Adipose tissue (tissue), 3 donors: Measurements from ENCODE around the gene NOL11. TPM values are rescaled to one million over a fixed set of nuclear protein-coding genes. Genes with fewer than 3 reads are reported as not detected.

ENCODE experiments used
- H3K27ac ChIP-seq: one replicate; pipeline ENCODE4 v1.5.1; 2013; ENCODE audit warnings: low read depth, low read length
- WGBS, 3 donors: extraction: QIAGEN DNeasy Blood & Tissue Kit; methylation state at CpG; one replicate each; pipeline ENCODE4 v1.1.7; 2013; 5-methylcytosine and 5-hydroxymethylcytosine counted together
- polyA plus RNA-seq, 3 donors: library from polyadenylated mRNA; stranded (reverse); fragments of 200-250 nt; gene quantifications; one replicate each; pipeline ENCODE4 v1.2.3, GENCODE V29; 2013
- donor health status: healthy with polysubstance abuse.
- donor health status: Bipolar disorder and iron deficiency.
- donor health status: healthy.

The NOL11 gene
- 10 to 100 TPM; 10.4 to 27.8 (median 20.4) TPM for polyA plus RNA-seq

DNA sequence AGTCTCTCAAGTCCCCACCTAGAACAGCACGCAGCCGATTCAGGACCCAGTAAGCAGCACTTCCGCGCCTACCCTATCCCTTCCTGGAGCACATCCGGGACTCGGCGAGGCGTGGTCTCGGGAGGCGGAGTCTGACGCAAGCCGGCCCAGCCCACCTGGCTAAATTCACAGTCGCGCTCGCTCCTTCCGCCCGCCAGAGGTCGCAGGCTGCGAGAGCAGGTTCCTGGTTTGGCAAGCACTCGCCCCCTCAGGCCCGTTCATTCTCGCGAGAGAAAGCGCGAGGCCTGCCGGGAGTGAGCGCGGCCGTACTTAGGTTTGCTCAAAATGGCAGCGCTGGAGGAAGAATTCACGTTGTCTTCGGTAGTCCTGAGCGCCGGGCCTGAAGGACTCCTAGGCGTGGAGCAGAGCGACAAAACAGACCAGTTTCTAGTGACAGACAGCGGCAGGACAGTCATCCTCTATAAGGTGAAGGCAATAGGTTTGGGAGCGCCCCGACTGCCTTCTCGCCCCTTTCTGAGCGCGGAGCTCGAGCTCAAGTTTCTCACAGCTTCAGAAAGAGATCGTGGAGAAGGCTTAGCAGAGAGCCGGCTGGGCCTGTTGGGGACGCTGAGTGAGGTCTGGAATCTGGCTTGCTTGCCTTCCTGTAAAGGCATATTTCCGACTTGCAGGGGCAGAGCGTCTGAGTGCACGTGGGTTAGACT is at the start of gene NOL11:
Gene NOL11 (plus strand): TSS at position 313 of the 701 bp plus-strand sequence. CDS start 12 bp downstream, at position 325.
- WGBS, 3 donors, result 0% methylated on average over 49 of the region's 49 CpGs
- H3K27ac ChIP-seq, result peak within 1 kb of the TSS; percentile 30

DNA sequence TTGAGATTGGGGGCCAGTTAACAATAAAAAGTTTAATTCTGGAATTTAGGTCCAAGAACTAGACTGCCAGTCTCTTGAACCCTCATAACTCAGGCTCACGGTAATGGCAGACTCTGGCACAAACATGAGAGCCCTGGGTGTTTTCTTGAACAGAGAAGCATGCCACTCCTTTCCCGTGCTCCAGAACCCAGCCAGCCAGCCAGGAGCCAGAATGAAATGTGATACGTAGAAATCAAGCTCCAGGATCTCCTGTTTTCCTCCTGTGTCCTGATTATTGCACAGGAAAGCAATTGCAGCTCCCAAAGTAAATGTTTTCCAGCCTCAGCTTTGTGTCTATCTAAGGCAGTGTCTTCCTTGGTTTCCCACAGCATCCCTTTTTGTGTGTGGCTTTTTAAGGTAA is 46.2 kb upstream of the NOL11 start:
- H3K27ac ChIP-seq, result no peak overlapping the region
- WGBS, 3 donors, result 37 to 55% (median 52%) methylated on average over 3 of the region's 3 CpGs

DNA sequence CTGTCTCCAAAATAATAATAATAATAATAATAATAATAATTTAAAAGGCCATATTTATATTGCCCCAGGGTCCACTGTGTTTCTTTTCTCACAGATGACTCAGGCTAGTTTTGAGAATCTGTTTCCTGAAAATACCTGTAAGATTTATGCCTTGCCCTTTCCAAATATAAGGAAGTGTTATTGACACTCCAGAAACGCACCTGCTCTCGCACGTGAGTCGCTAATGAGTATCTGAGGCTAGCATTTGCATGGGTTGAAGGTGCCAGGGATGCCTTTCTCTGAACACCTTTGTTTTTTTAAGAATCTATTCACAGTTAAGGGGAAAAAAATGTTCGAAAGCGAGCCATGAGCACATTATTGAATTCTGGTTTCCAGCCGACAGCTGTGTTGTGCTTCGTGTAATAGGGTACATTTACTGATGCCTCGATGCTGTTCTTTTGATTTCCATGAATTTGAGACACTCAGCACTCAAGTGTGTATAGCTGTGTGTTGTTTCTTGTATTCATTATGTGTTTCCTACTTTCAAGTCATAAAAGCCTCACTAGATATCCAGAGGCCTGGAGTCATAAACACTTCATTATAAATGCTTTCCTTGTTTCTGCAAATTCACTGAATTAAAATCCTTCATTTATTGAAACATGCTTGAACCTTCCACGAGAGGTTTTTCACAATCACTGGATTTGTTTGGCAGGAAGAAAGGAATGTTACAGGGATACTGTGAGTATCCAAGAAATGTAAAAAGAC is 45.0 kb upstream of the NOL11 start:
- H3K27ac ChIP-seq, result no peak overlapping the region
- WGBS, 3 donors, result 84 to 91% (median 91%) methylated on average over 10 of the region's 10 CpGs

DNA sequence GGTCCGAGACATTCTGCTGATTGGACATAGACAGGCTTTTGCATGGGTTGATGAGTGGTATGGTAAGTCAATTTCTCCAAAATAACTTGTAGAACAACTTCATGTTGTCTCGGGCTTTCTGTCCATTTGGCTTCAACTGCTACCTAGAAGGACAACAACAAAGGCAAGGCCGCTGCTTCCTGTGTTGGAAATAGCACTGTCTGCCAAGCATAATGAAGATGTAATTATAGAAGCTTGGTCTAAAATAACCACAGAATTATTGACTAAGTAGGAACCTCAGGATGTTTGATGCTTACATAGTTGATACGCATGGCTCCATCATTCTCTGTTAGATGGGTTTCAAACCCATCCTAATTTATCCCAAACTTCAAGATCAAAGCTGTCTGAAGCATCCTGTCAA is 42.3 kb upstream of the NOL11 start:
- 80 to 88% (median 82%) methylated on average over 4 of the region's 4 CpGs for WGBS, 3 donors

DNA sequence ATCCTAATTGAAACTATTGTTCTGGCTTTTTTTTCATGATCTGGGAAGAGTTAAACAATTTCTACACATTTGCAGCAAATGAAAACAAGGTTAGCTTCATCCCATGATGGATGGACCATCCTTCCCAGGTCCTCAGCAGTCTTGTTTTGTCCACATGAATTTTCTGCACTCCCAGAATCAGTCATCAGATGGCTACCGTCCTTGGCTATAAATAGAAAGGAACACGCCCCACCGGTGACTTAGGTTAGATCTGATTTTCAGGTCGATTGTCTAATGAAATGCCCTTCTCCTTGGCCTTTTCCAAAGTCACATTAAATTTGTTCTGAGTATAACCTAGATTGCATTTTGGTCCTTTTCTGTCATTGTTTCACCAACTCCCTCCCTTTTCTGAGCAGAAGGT is 41.4 kb upstream of the NOL11 start:
- 27 to 75% (median 72%) methylated on average over 4 of the region's 4 CpGs for WGBS, 3 donors
- no peak overlapping the region for H3K27ac ChIP-seq

More for the DNA sequence above, 42.3 kb upstream of the NOL11 start:
- no peak overlapping the region for H3K27ac ChIP-seq

DNA sequence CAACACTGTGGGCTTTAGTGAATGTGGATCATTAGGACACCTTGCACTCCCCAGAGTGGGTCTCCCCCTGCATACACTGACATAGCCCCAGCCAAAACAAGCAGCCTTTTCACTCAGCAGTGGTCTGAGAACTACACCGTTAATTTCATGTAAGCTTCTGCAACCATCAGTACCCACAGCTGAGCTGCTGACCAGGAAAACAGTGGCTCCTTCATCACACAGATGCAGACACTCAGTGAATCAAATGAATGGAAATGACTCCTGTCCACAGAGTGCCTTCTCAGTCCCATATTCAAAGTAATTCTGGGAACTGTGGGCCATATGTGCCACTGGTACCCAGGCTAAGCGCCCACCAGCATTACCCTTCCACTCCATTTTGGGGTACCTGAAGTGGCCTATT is 39.3 kb upstream of the NOL11 start:
- no peak overlapping the region for H3K27ac ChIP-seq
- 89 to 96% (median 94%) methylated on average over 2 of the region's 2 CpGs for WGBS, 3 donors

DNA sequence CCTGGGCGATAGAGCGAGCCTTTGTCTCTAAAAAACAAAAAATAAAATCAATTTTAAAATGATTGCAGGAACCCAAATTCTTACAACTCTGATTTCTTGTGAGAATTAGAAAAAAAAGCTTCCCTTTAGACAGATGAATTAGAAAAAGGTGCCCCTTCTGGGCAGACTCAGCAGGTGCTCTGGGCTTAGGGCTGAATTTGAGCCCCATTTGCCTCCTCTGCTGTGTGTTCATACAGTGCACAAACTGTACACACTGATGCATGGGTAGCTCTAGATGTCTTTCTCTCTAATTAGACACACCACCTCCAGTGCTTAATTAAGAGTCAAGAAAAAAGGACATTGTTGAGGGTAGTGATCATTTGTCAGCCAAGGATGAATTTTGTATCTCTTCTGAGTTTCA is 38.5 kb upstream of the NOL11 start:
- 96 to 99% (median 99%) methylated on average over 2 of the region's 2 CpGs for WGBS, 3 donors
- no peak overlapping the region for H3K27ac ChIP-seq

DNA sequence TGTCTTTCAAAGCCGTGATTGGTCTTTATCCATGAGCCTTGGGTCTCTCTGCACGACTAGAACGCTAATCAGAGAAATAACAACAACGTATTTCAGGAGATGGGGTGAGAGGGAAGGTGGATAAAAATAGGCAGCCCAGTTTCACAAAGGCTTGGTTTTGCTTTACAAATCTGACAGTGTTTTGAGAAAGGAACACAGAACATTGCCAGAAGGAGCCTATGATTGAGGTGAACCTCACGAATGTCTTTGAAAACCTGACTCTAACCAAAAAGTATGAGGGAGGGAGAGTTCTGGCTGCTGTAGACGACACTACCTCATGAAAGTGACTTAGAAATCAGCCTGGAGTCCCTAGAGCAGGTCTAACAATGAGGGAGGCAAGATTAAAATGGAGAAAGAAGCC is 38.0 kb upstream of the NOL11 start:
- no peak overlapping the region for H3K27ac ChIP-seq
- WGBS, 3 donors, result 87 to 95% (median 95%) methylated on average over 6 of the region's 6 CpGs

DNA sequence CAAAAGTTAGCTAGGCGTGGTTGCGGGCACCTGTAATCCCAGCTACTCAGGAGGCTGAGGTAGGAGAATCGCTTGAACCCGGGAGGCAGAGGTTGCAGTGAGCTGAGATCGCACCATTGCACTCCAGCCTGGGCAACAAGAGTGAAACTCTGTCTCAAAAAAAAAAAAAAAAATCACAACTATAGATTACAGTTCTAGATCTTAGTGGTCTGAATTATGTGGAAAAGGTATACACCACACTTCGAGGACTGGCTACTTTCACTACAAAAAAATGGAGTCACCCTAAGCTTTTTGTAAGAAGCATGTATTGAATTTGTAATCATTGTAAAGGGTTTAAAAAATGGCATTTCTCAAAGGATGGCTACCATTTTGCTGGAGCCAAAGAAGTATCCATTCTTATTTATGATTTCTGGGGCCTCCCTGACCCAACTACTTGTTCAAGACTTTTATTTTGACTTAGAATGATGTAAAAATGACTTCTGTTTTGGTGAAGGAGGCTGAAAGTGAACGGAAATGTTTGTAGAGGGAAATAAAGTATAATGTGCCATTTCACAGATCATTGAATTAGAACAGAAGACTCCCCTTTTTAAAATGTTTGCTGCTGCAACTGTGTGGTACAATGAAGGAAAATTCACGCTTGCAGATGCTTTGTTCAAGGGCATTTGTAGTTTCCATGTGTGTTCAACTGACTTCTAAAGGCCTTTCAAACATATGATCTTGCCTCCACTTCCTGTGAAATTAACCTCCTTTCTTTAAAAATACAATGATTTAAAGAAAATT is 37.1 kb upstream of the NOL11 start:
- H3K27ac ChIP-seq, result no peak overlapping the region
- 95 to 97% (median 96%) methylated on average over 7 to 8 of the region's 8 CpGs for WGBS, 3 donors

DNA sequence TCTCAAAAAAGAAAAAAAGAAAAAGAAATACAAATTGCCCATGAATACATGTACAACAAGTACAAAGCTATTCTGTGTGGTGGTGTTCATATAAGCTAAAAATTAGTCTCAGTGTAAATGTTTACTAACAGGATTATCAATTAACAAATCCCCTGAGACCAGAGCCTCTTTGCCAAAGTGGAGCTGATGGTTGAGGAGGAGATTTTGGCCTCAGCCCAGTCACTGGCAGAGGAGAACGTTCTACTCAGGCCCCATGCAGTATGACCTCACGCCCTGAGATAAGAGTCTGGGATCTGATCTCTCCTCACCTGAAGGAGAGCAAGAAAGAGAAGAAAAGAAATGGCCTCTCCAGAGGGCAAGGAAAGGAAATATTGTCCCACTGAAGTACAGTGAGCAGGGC is 35.5 kb upstream of the NOL11 start:
- no peak overlapping the region for H3K27ac ChIP-seq
- 29 to 67% (median 62%) methylated on average over 2 of the region's 2 CpGs for WGBS, 3 donors

DNA sequence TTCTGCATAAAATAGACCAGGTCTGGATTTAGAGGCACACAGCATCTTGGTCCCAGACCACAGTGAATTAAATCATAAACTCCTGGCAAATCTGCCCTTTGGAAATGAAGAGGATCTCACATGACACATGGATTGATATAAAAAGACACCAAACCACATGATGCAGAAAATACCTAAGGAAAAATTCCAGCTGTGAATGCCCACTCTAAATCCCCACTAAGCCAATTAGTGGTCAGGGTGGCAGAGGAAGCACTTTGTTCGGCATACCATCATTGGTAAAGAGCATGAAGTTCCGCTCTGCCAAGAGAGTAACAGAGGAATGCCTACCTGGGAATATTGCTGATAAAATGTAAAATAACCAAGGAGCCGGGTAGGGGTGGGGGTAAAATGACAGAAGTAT is 32.4 kb upstream of the NOL11 start:
- WGBS, 3 donors, result 77 to 95% (median 92%) methylated on average over 3 of the region's 3 CpGs

DNA sequence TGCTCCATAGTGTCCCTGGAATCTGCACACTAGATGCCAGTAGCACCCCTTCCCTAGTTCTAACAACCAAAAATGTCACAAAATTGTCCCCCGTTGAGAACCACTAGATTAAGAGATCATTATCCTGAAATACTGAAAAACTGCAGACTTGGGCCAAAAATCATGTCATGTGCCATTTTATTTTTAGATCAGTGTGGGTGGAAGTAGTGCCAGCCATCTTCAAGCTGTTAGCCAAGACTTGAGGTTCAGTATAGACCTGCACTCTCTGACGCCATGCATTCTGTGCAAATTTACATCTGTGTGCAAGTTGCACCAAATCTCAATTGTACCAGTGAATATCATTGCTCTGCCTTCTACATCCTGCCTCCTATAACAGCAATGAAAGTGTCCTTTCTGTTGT is 31.5 kb upstream of the NOL11 start:
- WGBS, 3 donors, result 79 to 81% (median 80%) methylated on average over 2 of the region's 2 CpGs
- no peak overlapping the region for H3K27ac ChIP-seq

More for the DNA sequence above, 32.4 kb upstream of the NOL11 start:
- no peak overlapping the region for H3K27ac ChIP-seq

DNA sequence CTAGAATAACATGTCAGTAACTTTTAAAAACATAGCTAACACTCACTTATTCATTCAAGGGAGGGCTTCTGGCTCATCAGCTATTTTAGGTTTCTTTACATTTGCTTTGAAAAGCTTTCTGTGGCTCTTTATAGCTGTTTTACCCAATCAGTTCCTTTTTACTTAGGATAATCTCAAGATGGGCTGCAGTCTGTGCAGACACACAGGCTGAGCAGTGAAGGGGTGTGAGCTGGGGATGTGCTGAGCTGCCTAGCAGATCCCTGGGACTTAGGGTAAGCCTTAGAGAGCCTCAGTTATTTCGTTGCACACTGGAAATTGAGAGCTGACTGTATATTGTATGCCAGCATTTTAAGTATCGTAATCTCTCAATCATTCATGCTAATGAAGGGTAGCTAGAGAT is 30.2 kb upstream of the NOL11 start:
- H3K27ac ChIP-seq, result no peak overlapping the region
- WGBS, 3 donors, result 93 to 97% (median 96%) methylated on average over 2 of the region's 2 CpGs

DNA sequence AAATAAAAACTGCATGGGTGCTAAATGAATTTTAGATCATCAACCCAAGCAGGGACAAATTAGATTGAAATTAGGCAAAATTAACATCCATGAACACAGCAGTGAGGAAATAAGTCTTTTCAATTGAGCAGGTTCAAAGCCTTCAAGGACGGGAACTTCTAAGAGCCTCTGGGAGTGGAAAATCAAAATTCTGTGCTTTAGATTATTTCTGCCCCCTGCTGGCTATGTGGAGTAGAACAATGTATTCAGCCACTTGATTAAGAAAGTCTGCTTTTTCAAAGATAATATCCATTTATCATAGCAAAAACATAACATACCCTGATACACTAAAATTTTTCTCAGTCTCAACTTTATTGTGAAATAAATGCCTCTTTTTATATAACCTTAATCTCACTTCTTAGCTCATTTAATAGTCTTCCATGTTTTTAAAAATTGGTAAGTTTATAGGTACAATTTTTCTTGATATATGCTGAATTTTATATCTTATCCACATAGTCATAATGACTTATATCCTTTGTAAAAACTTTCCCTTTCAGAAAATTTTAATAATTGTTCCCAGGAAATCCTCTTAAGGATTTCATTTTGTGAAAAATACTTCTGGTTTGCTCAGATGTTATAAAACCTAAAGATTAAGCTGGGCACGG is 28.1 kb upstream of the NOL11 start:
- H3K27ac ChIP-seq, result no peak overlapping the region
- WGBS, 3 donors, result 40 to 45% (median 42%) methylated on average over 2 of the region's 2 CpGs

DNA sequence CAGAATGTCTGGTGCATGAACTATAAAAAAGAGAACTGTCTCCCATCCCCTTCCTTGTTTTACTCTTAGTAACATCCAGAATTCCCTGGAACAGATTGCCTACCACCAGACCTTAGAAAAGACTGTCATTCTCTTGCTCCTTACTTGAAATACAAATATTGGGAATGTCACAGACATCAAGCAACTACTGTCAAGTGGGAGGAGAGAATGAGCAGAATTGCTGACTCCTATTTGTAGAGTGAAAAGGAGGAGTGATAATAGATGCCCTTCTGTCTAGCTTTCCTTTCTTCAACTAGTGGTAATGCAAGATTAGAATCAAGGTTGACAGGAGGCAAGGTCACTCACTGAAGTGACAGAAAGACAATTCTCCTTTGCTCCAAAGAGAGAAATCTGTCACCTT is 23.9 kb upstream of the NOL11 start:
- no peak overlapping the region for H3K27ac ChIP-seq

DNA sequence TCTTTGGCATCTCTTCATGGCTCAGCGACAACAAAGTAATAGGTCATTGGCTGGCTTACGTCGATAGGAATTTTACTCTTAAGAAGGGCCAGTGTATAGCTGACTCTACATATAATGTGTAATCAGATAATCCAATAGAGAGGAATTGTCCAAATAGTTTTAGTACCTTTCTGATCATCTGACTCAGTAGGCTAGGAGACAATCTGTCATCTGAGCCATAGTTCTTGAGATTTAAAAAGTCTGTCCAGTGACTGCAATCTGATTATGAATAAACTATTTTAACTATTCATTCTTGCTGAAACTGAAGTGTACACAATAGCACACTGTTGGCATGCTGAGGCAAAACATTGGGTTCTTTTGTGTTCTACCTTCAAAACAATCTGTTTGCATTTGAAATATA is 21.4 kb upstream of the NOL11 start:
- no peak overlapping the region for H3K27ac ChIP-seq

DNA sequence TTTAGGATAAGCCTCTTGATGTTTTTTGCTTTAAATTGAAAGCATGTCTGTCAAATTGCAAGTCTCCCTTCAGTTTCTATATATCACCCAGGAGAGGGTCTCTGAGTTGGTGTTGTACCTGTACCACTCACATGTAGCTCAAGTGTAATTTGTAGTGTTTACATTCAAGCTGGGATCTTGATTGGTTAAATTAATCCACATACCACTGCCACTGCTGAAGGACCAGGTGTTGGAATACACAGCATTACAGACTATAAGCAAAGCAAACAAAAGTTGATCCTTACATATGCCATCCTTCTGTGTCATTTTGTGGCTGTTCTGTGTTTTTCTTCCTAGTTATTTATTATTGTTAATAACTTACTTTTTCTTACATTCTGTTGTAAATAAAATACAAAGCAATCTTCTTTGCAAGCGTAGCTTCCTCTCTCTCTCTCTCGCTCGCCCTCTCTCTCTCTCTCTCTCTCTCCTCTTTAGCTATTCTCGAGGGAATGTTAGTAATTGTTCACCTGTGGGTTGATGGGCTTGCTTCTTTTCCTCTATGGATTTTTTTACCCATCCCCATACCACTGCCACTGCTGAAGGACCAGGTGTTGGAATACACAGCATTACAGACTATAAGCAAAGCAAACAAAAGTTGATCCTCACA is 20.8 kb upstream of the NOL11 start:
- WGBS, 3 donors, result 51 to 87% (median 87%) methylated on average over 4 of the region's 4 CpGs
- no peak overlapping the region for H3K27ac ChIP-seq

More for the DNA sequence above, 21.4 kb upstream of the NOL11 start:
- WGBS, 3 donors, result 66 to 73% (median 69%) methylated on average over 3 of the region's 3 CpGs

DNA sequence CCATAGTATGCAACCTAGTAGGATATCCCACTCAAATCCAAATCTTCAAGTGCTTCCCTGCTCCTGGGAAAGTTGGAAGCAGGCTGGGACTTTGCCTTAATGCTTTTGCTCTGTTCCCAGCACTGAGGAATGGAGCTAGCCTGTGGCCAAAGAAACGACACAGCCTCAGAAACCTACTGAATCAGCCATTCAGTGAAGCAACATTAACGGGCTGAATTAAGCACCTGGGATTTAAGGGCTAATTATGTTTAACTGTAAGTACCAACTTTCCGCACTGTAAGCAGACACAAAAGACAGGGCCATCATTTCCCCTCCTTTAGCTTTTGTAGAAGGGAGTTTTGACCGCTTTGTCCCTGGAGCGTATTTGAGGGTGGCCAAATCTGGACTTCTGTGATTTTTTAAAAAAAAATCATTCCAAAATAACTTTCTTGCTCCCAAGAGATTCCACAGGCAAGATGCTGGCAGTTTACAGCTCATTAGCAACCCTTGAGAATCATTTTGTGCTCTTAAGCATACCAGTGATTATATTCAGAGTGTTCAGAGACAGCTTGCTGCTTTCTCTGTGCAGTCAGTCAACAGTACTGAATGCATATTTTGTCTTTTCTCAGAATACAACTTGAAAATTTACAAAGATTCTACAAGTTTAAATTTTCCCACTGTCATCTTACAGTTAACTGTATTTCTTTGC is 17.6 kb upstream of the NOL11 start:
- 64 to 66% (median 64%) methylated on average over 5 of the region's 5 CpGs for WGBS, 3 donors
- H3K27ac ChIP-seq, result no peak overlapping the region
